ENCODE results near the gene NOL9.

GRCh38 chr1:6494627-6495026, 59.7 kb downstream of the NOL9 start:
- TF ChIP-seq CTCF (IDR thresholded peaks at IDR 0.05), result no peak
- no peak for TF ChIP-seq POLR2AphosphoS5 (IDR thresholded peaks at IDR 0.05; ENCODE audit: low read depth, low read length)
- no peak for TF ChIP-seq RAD21 (IDR thresholded peaks at IDR 0.05; ENCODE audit: low read length)
- no peak for TF ChIP-seq EZH2phosphoT487 (IDR thresholded peaks at IDR 0.05; ENCODE audit: borderline replicate concordance, low read depth)
- TF ChIP-seq MXI1 (IDR thresholded peaks at IDR 0.05; ENCODE audit: low read depth, low read length), result peak; percentile 84
- no peak for TF ChIP-seq RFX5 (IDR thresholded peaks at IDR 0.05; ENCODE audit: low read length)
- TF ChIP-seq MEF2A (IDR thresholded peaks at IDR 0.05; ENCODE audit: borderline replicate concordance, low read depth), result no peak
- no peak for TF ChIP-seq EP300 (IDR thresholded peaks at IDR 0.05; ENCODE audit: borderline replicate concordance in 1 of 2, low read depth in 1 of 2, low read length in 1 of 2)
- no peak for TF ChIP-seq YY1 (IDR thresholded peaks at IDR 0.05; ENCODE audit: low read depth)
